Osteoblast (primary cell): ENCODE results near the gene MAP1S. TPM values are rescaled to one million over a fixed set of nuclear protein-coding genes. Genes with fewer than 3 reads are reported as not detected.

Experiments
- DNase-seq: peaks from one replicate; pipeline ENCODE4 v3.0.0; 2011; ENCODE audit warnings: low spot score, mixed read lengths; ENCODE audit not compliant: insufficient read length; ENCODE audit errors: missing footprints
- H2AFZ ChIP-seq: 2 replicates; pipeline ENCODE4 v1.6.0; 2011; ENCODE audit warnings: mild to moderate bottlenecking, low read length
- H3K27ac ChIP-seq: 2 replicates; pipeline ENCODE4 v1.5.1; 2011; ENCODE audit warnings: mild to moderate bottlenecking, low read depth, low read length, moderate library complexity
- H3K27me3 ChIP-seq: 2 replicates; pipeline ENCODE4 v1.6.0; 2012; ENCODE audit warnings: mild to moderate bottlenecking, control low read depth, inconsistent platforms, low read length, moderate library complexity; ENCODE audit not compliant: insufficient read depth
- H3K36me3 ChIP-seq: 2 replicates; pipeline ENCODE4 v1.5.1; 2011; ENCODE audit warnings: mild to moderate bottlenecking, low read length, control low read depth, moderate library complexity; ENCODE audit not compliant: insufficient read depth
- H3K4me1 ChIP-seq: 2 replicates; pipeline ENCODE4 v1.5.1; 2011; ENCODE audit warnings: mild to moderate bottlenecking, low read length, control low read depth, moderate library complexity; ENCODE audit not compliant: insufficient read depth
- H3K4me2 ChIP-seq: 2 replicates; pipeline ENCODE4 v1.6.0; 2011; ENCODE audit warnings: mild to moderate bottlenecking, low read length; ENCODE audit not compliant: insufficient read depth
- H3K4me3 ChIP-seq: fragments of 200-600 bp; sonication (generic); 3 replicates; pipeline ENCODE4 v1.5.1; 2012; ENCODE audit warnings: mild to moderate bottlenecking, low read length, inconsistent platforms; ENCODE audit not compliant: insufficient read depth
- H3K79me2 ChIP-seq: 2 replicates; pipeline ENCODE4 v1.6.0; 2012; ENCODE audit warnings: mild to moderate bottlenecking, low read length, control low read depth, inconsistent platforms; ENCODE audit not compliant: insufficient read depth
- H3K9me3 ChIP-seq: 2 replicates; pipeline ENCODE4 v1.5.1; 2011; ENCODE audit warnings: low read depth, low read length, control low read depth
- H4K20me1 ChIP-seq: 2 replicates; pipeline ENCODE4 v1.6.0; 2012; ENCODE audit warnings: mild to moderate bottlenecking, low read length, control low read depth; ENCODE audit not compliant: insufficient read depth
- CTCF ChIP-seq: IDR thresholded peaks from 2 replicates; pipeline ENCODE4 v1.5.1; 2011; ENCODE audit warnings: mild to moderate bottlenecking, low read depth, low read length, moderate library complexity; ENCODE audit errors: extremely low read depth
- total RNA-seq: library from RNA; depleted of rRNA; stranded (reverse); fragments of >200 nt; gene quantifications from 2 replicates; pipeline ENCODE4 v1.2.3, GENCODE V29; 2012

The MAP1S gene
- total RNA-seq, 1 donor, result 15.2 TPM

- TF ChIP-seq CTCF, result no peak
- Histone ChIP-seq H3K4me1 (peaks cover 3% of the 10 kb centered on the region), H3K4me2 (no peak within 1 kb of the TSS), H3K27me3 (peaks cover 7% of the 10 kb centered on the region), H3K4me3 (no peak within 1 kb of the TSS), H2AFZ (no peak within 1 kb of the TSS), H3K36me3 (no peaks in the 10 kb centered on the region), H3K27ac (no peak within 1 kb of the TSS), H4K20me1 (no peaks in the 10 kb centered on the region), H3K79me2 (no peaks in the 10 kb centered on the region), H3K9me3 (no peaks in the 10 kb centered on the region)
- peak; percentile 74 for DNase-seq
Observed at GRCh38 chr19:17751103-17751911, 32.0 kb downstream of the MAP1S start, which contains the start of gene FCHO1. Gene FCHO1, plus strand, starts transcription at chr19:17751477. Its CDS starts 3,688 bp downstream, at chr19:17755165.

- Histone ChIP-seq H3K27me3 (peaks cover 7% of the 10 kb centered on the region), H3K79me2 (no peaks in the 10 kb centered on the region), H3K36me3 (no peaks in the 10 kb centered on the region), H4K20me1 (no peaks in the 10 kb centered on the region), H3K27ac (no peak overlapping the region), H3K4me1 (peaks cover 3% of the 10 kb centered on the region), H2AFZ (no peak overlapping the region), H3K9me3 (no peaks in the 10 kb centered on the region), H3K4me2 (no peak overlapping the region), H3K4me3 (no peak overlapping the region)
- no peak for TF ChIP-seq CTCF
- DNase-seq, result no peak
Observed at GRCh38 chr19:17751912-17752273, 32.6 kb downstream of the MAP1S start.

- H4K20me1 ChIP-seq, result no peaks in the 10 kb centered on the region
- DNase-seq, result no peak
- no peaks in the 10 kb centered on the region for H3K36me3 ChIP-seq
- no peak overlapping the region for H2AFZ ChIP-seq
- no peak overlapping the region for H3K4me2 ChIP-seq
- H3K27ac ChIP-seq, result no peak overlapping the region
- TF ChIP-seq CTCF, result no peak
- no peak overlapping the region for H3K4me3 ChIP-seq
- peaks cover 7% of the 10 kb centered on the region for H3K27me3 ChIP-seq
- no peaks in the 10 kb centered on the region for H3K79me2 ChIP-seq
- peaks cover 4% of the 10 kb centered on the region for H3K4me1 ChIP-seq
- no peaks in the 10 kb centered on the region for H3K9me3 ChIP-seq
Observed at GRCh38 chr19:17752865-17753639, 33.8 kb downstream of the MAP1S start.

GRCh38 chr19:17753976-17754375 is 34.7 kb downstream of the MAP1S start:
- no peaks in the 10 kb centered on the region for H3K79me2 ChIP-seq
- no peak overlapping the region for H3K4me2 ChIP-seq
- DNase-seq, result no peak
- peaks cover 7% of the 10 kb centered on the region for H3K27me3 ChIP-seq
- H3K4me3 ChIP-seq, result no peak overlapping the region
- H4K20me1 ChIP-seq, result no peaks in the 10 kb centered on the region
- TF ChIP-seq CTCF, result no peak
- H2AFZ ChIP-seq, result no peak overlapping the region
- H3K36me3 ChIP-seq, result no peaks in the 10 kb centered on the region
- H3K27ac ChIP-seq, result no peak overlapping the region
- H3K4me1 ChIP-seq, result peaks cover 4% of the 10 kb centered on the region
- no peaks in the 10 kb centered on the region for H3K9me3 ChIP-seq
